GM21825 (cell line): ENCODE results near the gene PTPRK.
A peak's percentile ranks its signal among the peaks of the same experiment; 100 is the strongest.
"Not testable (repeated sequence)": the region's sequence is repeated elsewhere in the genome, so short reads cannot be mapped to it uniquely, and the experiment has no call there.

Experiments
- ATAC-seq: cut with Tn5 transposase; IDR thresholded peaks from one replicate; pipeline ENCODE4 v1.9.1; 2021; ENCODE audit warnings: mild to moderate bottlenecking, moderate library complexity; ENCODE audit not compliant: unreplicated experiment

PTPRK gene

DNA sequence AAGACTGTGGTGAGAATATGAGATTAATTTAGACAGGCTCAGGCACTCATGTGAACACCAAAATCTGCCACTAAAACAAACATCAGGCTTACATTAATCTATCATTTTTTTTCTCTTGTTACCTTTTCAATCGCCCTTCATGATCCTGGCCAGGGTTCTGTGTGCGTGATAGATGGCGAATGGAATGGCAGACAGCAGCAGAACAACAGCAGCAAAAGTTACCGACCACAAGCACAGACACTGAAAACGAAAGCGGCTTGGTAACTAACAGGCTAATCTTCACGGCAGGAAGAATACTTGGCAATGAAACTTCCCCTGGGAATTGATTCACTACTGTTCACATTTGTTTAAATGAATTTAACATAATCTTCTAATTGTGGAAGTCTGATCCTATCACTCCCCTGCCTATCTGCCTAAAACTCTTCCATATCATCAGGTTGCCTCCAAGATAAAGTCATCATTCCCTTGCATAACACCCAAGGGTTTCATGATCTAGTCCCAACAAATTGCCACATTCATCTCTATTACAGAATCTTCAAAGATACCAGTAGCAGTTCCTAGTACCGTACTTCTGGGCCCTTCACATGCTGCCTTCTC, 28.7 kb downstream of the PTPRK start:
- ATAC-seq: peak; percentile 48

DNA sequence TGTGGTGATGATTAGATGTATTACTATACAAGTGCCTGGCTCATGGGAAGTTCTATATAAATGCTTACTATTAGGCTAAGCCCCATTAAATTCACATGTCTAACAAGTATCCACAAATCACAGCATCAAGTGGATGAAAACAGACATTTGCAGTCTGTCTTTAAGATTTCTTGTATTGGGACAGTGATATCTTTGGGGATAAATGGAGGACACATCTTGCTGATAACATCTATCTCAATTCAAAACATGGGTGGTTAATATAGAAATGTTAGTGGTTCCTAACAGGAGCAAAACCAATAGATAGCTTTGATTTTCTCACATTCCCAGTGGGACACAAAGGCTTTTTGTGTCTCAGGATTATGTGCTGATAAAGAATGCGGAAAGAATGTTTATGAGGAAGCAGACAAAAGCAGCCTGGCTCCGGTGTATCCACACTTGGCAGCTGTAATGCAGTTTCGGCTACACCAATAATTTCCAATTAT, 29.3 kb downstream of the PTPRK start:
- ATAC-seq: no peak

GRCh38 chr6:128487746-128488145, 32.7 kb downstream of the PTPRK start:
- ATAC-seq: no peak

- ATAC-seq: no peak
Measured at GRCh38 chr6:128487055-128487454, 33.3 kb downstream of the PTPRK start.

DNA sequence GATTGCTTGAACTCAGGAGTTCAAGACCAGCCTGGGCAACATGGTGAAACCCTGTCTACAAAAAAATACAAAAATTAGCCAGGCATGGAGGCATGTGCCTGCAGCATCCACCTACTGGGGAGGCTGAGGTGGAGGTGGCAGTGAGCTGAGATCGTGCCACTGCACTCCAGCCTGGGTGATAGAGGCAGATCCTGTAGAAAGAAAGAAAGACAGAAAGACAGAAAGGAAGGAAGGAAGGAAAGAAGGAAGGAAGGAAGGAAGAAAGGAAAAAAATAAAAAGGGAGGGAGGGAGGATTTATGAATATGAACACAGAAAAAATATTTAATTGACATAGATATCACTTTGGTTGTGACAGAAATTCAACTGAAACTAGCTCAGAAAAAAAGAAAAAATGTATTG, 33.8 kb downstream of the PTPRK start:
- ATAC-seq: not testable (repeated sequence)

DNA sequence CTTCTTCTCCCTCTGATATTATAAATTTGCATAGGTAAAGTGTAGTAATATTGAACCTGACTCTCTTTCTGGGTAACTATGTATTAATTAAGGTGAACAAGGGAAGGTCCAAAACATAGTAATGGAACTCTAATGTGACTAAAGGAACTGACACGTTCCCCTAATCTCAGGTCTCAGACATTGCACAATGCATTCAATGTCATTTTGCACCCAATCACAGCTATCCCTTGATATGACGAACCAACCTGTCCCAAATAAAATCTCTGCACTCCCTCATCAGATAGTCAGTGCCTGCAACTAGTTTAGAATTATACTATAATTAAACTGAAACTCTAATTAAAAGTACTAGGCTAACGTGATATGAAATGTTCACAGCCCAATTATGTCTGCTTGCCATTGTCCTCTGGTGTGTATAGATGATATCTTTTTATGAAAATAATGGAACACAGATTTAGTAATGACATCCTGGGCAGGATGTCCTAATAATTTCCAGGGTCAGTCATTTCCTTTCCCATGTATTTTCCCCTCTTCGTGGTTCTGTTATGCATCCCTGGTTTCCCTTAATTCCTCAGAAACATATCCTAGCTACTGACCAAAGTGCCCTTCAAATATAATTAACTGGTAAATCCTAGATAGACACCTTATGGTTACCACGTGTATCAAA, 36.8 kb downstream of the PTPRK start:
- ATAC-seq: no peak

- no peak for ATAC-seq
Measured at GRCh38 chr6:128482642-128483041, 37.8 kb downstream of the PTPRK start.

DNA sequence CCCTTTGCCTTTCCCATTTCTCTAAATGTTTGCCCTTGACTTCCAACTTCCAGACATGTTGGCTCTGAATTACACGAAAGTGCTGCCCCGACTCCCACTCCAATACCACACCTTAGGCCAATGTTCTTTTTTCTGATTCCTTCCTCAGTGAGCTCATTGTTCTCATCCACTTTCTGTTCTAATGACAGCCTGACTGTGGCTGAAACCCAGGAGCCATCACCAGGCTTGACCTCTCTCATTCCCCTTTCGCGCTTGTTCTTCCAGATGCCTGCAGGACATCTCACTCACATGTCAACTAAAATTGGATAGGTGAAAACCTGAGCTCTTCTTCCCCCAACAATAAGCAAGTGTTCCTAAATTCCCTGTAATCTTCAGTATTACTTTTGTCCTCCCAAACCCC, 40.4 kb downstream of the PTPRK start:
- no peak for ATAC-seq

DNA sequence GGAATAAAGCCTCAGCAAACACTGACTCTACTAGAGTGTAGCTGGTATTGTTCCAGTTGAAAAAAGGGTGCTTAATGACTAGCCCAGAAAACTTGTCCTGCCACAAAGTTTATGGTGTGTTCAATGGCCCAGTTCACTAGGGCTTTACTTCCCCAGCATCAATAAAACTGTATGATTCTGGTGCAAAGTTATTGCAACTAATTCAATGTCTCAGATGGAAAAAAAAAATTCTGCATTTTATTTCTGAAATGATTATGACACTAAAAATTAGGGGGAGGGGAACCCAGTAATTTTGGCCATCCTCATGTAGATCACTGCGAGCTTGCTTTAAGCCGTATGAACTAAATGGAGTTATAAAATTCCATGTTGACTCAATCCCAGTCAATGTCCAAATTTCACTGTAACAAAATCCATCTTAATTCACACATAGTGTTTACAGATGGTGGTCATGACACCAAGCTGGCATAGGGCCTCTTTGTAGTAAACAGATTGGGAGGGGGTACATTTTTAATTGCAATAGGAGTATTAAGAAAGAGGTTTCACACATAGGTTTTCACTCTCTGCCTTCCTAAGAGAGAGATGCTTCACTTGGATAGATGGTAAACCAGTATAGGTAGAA, 41.2 kb downstream of the PTPRK start:
- ATAC-seq: no peak

DNA sequence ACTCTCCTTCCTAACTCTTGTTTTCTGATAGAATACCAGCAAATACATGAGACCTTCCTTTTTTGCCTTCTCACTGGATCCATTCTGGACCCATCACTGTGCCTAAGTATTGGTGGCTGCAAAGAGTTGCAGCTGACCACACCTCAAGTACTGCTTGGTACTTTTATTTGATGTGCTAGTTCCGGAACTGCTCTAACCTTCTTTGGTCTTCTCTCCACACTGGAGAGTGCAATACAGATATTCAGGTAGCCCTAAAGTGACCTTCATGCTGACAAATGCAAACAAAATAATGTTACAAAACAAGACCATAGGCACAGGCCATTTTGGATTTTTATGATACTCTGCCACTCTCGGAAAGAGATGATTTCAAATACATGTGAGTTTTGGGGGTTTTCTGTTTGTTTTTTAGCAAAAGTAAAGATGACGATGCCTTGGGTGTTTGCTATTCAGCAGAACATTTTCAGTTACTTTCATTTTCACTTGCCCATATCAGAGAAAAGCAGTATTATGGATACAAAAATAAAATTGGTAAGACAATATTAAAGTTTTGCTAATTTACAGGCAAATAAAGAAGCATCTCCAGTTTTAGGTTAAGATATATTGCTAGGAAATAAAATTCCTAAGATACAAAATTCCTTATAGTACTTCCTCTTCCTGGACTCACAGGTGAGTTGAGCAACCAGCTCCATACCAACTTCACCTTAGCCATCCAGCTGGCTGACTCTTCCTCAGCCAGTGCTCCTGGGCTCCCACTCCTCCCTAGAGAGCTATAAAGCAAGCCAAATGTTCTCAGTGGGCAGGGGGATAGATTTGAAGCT, 42.0 kb downstream of the PTPRK start:
- no peak for ATAC-seq

DNA sequence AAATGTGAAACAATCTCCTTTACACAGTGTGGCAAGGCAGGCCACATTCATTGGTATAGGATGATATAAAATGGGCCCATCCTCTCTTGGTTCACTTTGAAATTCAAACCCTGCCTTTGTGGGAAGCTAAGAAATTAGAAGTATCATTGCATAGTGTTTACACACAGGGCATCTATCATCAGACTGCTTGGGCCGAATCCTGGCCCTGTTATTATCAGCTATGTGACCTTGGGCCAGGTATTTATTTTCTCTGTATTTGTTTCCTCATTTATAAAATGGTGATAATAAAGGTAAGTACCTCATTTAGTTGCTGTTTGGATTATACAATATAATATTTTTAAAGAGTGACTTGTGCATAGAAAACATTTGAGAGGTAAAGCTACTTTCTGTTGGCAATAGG, 45.5 kb downstream of the PTPRK start:
- ATAC-seq: no peak

DNA sequence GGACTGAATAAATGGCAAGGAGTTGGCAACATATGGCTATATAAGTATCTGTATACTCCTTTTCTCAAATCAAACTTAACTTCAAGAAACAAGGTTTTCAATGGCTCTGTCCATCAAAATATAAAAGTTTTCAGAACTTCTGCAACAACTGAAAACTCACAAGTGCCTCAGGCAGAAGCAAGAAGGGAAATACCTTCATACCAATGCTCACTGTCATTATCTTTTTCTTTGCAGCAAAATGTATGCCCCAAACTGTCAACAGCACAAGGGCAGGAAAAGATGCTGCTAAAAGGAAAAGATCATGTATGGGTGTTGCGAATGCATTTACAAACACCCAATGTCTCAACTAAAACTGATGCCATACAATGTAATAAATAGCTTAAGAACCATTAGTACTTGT, 45.9 kb downstream of the PTPRK start:
- no peak for ATAC-seq

DNA sequence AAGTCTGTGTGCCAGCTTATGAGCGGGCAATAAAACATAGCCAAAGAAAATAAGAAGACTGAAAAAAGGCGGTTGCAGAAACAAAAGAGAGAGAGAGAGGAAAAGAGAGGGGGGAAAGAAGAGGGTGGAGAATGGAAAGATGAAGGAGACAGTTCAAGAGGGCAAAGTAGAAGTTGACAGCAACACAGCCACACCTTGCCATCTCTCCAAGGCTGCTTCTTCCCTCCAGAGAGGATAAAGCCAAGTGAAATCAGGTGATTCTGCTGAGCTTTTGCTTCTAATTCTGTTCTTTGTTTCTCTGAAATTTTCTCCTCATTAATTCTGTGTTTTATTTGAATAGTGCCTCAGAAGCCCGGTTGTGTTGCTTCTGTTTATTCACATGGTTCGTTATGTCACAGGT, 48.5 kb downstream of the PTPRK start:
- no peak for ATAC-seq

- ATAC-seq: no peak
Measured at GRCh38 chr6:128465368-128466343, 54.7 kb downstream of the PTPRK start.

DNA sequence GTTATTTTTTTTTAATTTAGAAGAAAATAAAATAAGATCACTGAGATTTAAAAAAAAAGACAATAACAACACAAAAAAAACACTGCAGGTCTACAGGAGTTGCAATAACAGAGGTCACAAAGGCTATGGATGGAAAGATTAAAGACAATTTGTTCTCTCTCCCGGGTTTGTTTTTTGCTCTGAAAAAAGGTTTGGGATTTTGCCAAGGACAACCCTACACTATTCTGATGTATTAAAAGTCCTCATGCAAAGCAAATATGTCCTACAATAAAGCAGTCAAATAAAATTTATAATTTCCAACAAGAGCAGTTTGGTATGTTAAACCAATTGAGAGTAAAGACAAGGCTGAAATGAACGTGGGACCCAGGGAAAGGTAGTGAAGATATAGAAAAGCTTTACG, 55.6 kb downstream of the PTPRK start:
- ATAC-seq: no peak

DNA sequence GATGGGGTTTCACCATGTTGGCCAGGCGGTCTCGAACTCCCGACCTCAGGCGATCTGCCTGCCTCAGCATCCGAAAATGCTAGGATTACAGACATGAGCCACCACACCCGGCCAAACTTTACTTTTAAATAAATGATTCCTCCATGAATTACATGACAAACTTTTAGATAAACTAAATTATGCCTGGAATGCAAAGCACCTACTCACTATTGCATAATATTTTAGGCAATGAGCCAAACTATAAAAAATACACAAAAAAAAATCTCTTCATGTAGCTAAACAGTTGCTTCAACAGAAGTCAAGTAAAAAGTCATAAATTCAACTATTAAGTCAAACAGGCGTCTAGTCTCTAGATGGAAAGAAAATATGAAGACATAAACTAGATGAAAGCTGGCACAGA, 56.5 kb downstream of the PTPRK start:
- ATAC-seq: no peak

GRCh38 chr6:128461501-128461900, 58.9 kb downstream of the PTPRK start:
- ATAC-seq: no peak

DNA sequence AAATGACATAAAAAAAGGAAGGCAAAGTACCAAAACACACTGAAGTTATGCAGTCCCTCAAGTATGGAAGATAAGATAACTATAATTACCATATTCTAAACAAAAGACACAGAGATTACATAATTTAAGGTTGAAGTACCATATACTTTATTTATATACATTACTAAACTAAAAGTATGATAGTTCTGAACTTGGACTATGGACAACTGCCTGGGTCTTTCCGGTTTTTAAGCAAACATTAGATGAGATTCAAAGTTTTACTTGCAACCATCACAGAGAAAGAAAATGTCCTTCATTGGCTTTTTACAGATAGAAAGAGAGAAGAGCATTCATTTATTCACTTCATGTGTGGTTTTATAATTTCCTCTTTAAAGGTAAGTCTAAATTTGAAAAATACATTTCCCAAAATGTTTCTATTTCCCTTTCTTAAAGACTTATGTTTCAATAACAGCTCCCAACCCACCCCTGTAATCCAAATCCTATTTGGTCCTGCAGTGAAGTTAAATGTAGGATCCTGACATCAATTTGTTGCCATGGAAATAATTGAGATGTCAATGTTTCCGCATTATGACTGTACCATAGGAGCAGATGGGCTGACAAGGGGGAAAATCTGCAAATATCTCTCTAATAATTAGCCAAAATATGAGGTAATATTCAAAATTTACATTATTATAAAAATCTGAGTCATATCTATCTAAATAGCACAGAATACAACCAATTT, 63.7 kb downstream of the PTPRK start:
- no peak for ATAC-seq

DNA sequence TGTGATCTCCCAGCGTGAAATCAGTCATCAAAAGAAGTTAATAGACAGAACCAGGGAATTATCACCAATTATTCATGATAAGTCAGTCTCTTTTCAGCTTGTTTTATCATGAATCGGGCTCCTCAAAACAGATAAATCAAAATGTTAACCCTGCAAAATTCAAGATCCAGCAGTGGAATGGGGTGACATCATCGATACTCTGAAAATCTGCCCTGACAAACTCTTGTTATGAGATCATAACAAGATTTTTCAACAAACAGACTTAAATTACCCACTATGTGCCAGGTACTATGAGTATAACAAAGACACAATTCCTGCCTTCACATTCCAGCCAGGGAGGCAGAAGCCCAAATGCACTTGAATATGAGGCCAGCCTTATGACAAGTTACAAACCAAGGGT, 64.4 kb downstream of the PTPRK start:
- ATAC-seq: no peak

DNA sequence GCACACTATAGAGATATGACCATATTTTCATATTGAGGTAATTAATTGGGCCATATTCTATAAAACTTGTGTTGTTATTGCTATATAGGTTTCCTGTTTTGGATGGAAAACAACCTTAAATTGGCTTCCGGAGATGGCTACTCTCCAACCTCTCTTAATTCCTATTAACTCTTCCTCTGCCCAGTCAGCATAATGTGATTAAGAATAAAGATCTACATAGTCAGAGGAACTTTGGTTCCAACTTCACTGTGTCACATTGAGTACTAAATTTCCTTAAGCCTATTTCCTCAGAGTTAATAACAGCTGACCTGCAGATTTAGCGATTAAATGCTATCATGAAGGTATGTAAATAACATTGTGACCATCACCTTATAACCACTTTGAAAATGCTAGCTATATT, 67.7 kb downstream of the PTPRK start:
- ATAC-seq: no peak
